B cell (primary cell): ENCODE results near the gene S100A13. TPM values are rescaled to one million over a fixed set of nuclear protein-coding genes. Genes with fewer than 3 reads are reported as not detected.

Experiments
- ATAC-seq: fragments of 200-7000 bp; cut with Tn5 transposase; one replicate; pipeline ENCODE4 v1.10.0; 2021; ENCODE audit warnings: low read depth, mild to moderate bottlenecking, moderate number of reproducible peaks, moderate library complexity
- CTCF ChIA-PET: fragments of 350-600 bp; sonication (Branson Sonifier 250); formaldehyde crosslinking; loops from one replicate; lab custom pipeline; 2021; ENCODE audit warnings: antibody characterized with exemption, inconsistent platforms; lab: Charles Lee
- POLR2A ChIA-PET: fragments of 350-600 bp; sonication (Branson Sonifier 250); formaldehyde crosslinking; loops from one replicate; lab custom pipeline; 2021; ENCODE audit warnings: antibody characterized with exemption; lab: Charles Lee
- DNase-seq: peaks from one replicate; pipeline ENCODE4 v3.0.0; 2013
- H2AFZ ChIP-seq: 2 replicates; pipeline ENCODE4 v1.6.1; 2012; ENCODE audit warnings: mild to moderate bottlenecking, low read depth, low read length; ENCODE audit not compliant: insufficient read depth, poor library complexity, severe bottlenecking
- H3K27ac ChIP-seq, 2 donors: 1 replicate in 1 of 2; 2 replicates in 1 of 2; pipeline ENCODE4 v1.5.1; 2012 to 2013; ENCODE audit warnings: low read length in 2 of 2, mild to moderate bottlenecking in 2 of 2, moderate library complexity in 1 of 2
- H3K27me3 ChIP-seq, 4 experiments: fragments of 200-600 bp in 1 of 4; sonication (generic) in 1 of 4; replicated peaks in 1 of 4; 1 replicate in 2 of 4; 2 replicates in 2 of 4; pipeline versions ENCODE4 v1.6.1 to v1.7.0; 2013 to 2016; ENCODE audit warnings: low read length in 3 of 4, mild to moderate bottlenecking in 2 of 4, mixed read lengths in 1 of 4, moderate library complexity in 1 of 4; ENCODE audit not compliant: insufficient read depth in 4 of 4, control insufficient read depth in 3 of 4; ENCODE audit errors: control extremely low read depth in 1 of 4
- H3K36me3 ChIP-seq, 2 experiments: replicated peaks in 1 of 2; 1 replicate in 1 of 2; 2 replicates in 1 of 2; pipeline versions ENCODE4 v1.6.1 to v1.7.1; 2013; ENCODE audit warnings: low read length in 1 of 2; ENCODE audit not compliant: insufficient read depth in 2 of 2, control insufficient read depth in 1 of 2; ENCODE audit errors: control extremely low read depth in 1 of 2, extremely low read depth in 1 of 2
- H3K4me1 ChIP-seq, 2 donors: fragments of 200-600 bp in 1 of 2; sonication (generic) in 1 of 2; 1 replicate in 1 of 2; 2 replicates in 1 of 2; pipeline versions ENCODE4 v1.5.1 to v1.6.1; 2013 to 2017; ENCODE audit warnings: low read length in 2 of 2; ENCODE audit not compliant: control insufficient read depth in 2 of 2, insufficient read depth in 2 of 2
- H3K4me2 ChIP-seq: replicated peaks from 2 replicates; pipeline ENCODE3; 2012; ENCODE audit warnings: mild to moderate bottlenecking, low read depth, low read length; ENCODE audit not compliant: poor library complexity, severe bottlenecking
- H3K4me3 ChIP-seq, 5 experiments: fragments of 200-600 bp in 1 of 5; sonication (generic) in 1 of 5; 1 replicate in 3 of 5; 2 replicates in 2 of 5; pipeline versions ENCODE4 v1.5.1 to v1.7.0; 2011 to 2016; ENCODE audit warnings: low read length in 4 of 5, mild to moderate bottlenecking in 4 of 5, low read depth in 2 of 5, control low read depth in 1 of 5, moderate library complexity in 1 of 5; ENCODE audit not compliant: insufficient read depth in 1 of 5; ENCODE audit errors: control extremely low read depth in 1 of 5, extremely low read depth in 1 of 5
- H3K79me2 ChIP-seq: fragments of 200-600 bp; sonication (generic); one replicate; pipeline ENCODE4 v1.6.0; 2016; ENCODE audit warnings: low read length; ENCODE audit not compliant: control insufficient read depth, insufficient read depth
- H3K9ac ChIP-seq: fragments of 200-600 bp; sonication (generic); 2 replicates; pipeline ENCODE4 v1.6.1; 2017; ENCODE audit warnings: mild to moderate bottlenecking, low read length, moderate library complexity
- H3K9me3 ChIP-seq, 3 donors: one replicate each; pipeline versions ENCODE4 v1.6.1 to v1.7.1; 2013; ENCODE audit warnings: low read length in 2 of 3; ENCODE audit not compliant: control insufficient read depth in 2 of 3, insufficient read depth in 1 of 3; ENCODE audit errors: control extremely low read depth in 1 of 3
- H4K20me1 ChIP-seq: 2 replicates; pipeline ENCODE4 v1.6.0; 2012; ENCODE audit warnings: mild to moderate bottlenecking, low read length; ENCODE audit not compliant: insufficient read depth, control insufficient read depth, poor library complexity, severe bottlenecking
- H3K27ac Mint-ChIP-seq: one replicate; pipeline ENCODE4 v1.8.0; 2021; ENCODE audit warnings: mixed read lengths
- H3K27me3 Mint-ChIP-seq: one replicate; pipeline ENCODE4 v1.8.0; 2021; ENCODE audit warnings: mixed read lengths
- H3K4me1 Mint-ChIP-seq: one replicate; pipeline ENCODE4 v1.8.0; 2021; ENCODE audit warnings: mixed read lengths
- H3K4me3 Mint-ChIP-seq: one replicate; pipeline ENCODE4 v1.8.0; 2021; ENCODE audit warnings: mixed read lengths
- H3K9me3 Mint-ChIP-seq: one replicate; pipeline ENCODE4 v1.8.0; 2022; ENCODE audit warnings: mixed read lengths; ENCODE audit not compliant: insufficient read depth
- EZH2 ChIP-seq: IDR thresholded peaks from 2 replicates; pipeline ENCODE4 v1.6.1; 2012; ENCODE audit warnings: borderline replicate concordance, low read depth, mild to moderate bottlenecking, moderate library complexity, low read length; ENCODE audit not compliant: insufficient read depth, poor library complexity, severe bottlenecking
- WGBS: methylation state at CpG from one replicate; pipeline ENCODE4 v1.1.5; 2013; ENCODE audit warnings: missing lambda C conversion rate; ENCODE audit not compliant: insufficient coverage; 5-methylcytosine and 5-hydroxymethylcytosine counted together
- intact Hi-C: fragments of 100-400 bp; cut with micrococcal nuclease; formaldehyde crosslinking; loops from one replicate; pipeline ENCODE4 v1.10.0; 2022
- polyA plus RNA-seq: library from polyadenylated mRNA; depleted of rRNA; stranded (reverse); fragments of >200 nt; gene quantifications from 2 replicates; pipeline ENCODE4 v1.2.3, GENCODE V29; 2012
- total RNA-seq, 2 donors: library from RNA; stranded (reverse); fragments of 120-200 nt in 1 of 2; gene quantifications; 1 replicate in 1 of 2; 2 replicates in 1 of 2; pipeline versions ENCODE4 v1.2.3 to v1.2.4, GENCODE V29; 2013 to 2022
- TF ChIP-seq, protein P1 (sequence below): fragments of 200-600 bp; IDR thresholded peaks from one replicate; pipeline ENCODE4 v1.8.0; 2022; ENCODE audit warnings: antibody characterized with exemption, mild to moderate bottlenecking

S100A13 gene
- total and polyA plus RNA-seq, 2 donors (not counting 1 experiment from before 2014, with no cell fraction given), result 9.8 to 17.8 TPM

DNA sequence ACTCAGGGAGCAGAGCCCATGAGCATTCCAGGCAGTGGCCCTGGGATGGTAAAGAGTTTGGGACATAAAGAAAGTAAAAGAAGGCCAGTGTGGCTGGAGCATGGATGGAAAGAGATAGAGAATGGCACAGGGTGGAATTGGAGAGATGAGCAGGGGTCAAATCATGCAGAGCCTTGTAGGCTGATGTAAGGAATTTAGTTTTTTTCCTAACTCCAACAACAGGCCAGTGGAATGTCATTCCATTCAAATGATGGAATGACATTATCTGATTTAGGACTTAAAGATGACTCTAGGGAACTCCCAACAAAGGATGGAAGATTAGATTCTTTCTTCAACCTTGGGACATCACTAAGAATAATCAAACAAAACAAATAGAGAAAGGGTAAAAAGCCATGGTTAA, 48.8 kb downstream of the S100A13 start:
- Histone ChIP-seq H4K20me1 (no peaks in the 10 kb centered on the region), H3K4me1 (peaks cover 0 to 5% of the 10 kb centered on the region in 2 donors), H3K36me3 (no peaks in the 10 kb centered on the region), H3K79me2 (no peaks in the 10 kb centered on the region), H3K9me3 (no peaks in the 10 kb centered on the region), H2AFZ (no peak overlapping the region), H3K9ac (no peak overlapping the region), H3K27me3 (peaks cover 0 to 4% (median 1%) of the 10 kb centered on the region in 4 experiments), H3K27ac (no peak overlapping the region), H3K4me2 (no peak overlapping the region), H3K4me3 (no peak overlapping the region)
- ChIA-PET POLR2A (no interaction called here), CTCF (interaction anchor here (1.4 to 2.6 kb wide), 3 partner anchors 10 to 68 kb away, joined by 3 to 11 read pairs (median 10); no protein-coding TSS in a partner anchor)
- peaks cover 14% of the 10 kb centered on the region for H3K27me3 Mint-ChIP-seq
- no peak overlapping the region for H3K27ac Mint-ChIP-seq
- no peak overlapping the region for H3K4me3 Mint-ChIP-seq
- ATAC-seq (no peak), DNase-seq (no peak)
- no peak for TF ChIP-seq EZH2
- TF ChIP-seq, protein P1, sequence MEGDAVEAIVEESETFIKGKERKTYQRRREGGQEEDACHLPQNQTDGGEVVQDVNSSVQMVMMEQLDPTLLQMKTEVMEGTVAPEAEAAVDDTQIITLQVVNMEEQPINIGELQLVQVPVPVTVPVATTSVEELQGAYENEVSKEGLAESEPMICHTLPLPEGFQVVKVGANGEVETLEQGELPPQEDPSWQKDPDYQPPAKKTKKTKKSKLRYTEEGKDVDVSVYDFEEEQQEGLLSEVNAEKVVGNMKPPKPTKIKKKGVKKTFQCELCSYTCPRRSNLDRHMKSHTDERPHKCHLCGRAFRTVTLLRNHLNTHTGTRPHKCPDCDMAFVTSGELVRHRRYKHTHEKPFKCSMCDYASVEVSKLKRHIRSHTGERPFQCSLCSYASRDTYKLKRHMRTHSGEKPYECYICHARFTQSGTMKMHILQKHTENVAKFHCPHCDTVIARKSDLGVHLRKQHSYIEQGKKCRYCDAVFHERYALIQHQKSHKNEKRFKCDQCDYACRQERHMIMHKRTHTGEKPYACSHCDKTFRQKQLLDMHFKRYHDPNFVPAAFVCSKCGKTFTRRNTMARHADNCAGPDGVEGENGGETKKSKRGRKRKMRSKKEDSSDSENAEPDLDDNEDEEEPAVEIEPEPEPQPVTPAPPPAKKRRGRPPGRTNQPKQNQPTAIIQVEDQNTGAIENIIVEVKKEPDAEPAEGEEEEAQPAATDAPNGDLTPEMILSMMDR, result no peak
- intact Hi-C loops, result no loop called here
- H3K9me3 Mint-ChIP-seq, result no peaks in the 10 kb centered on the region
- H3K4me1 Mint-ChIP-seq, result peaks cover 3% of the 10 kb centered on the region

GRCh38 chr1:153577624-153578051, 49.7 kb downstream of the S100A13 start:
- ChIA-PET POLR2A (no interaction called here), CTCF (interaction anchor here (0.5 to 2.6 kb wide), 7 partner anchors 9 to 102 kb away, joined by 3 to 11 read pairs (median 4); partner anchors contain the start of gene CHTOP)
- no peak overlapping the region for H3K27ac ChIP-seq

More at GRCh38 chr1:153577624-153578051, 49.7 kb downstream of the S100A13 start:
- Mint-ChIP-seq H3K4me3 (no peak overlapping the region), H3K27ac (no peak overlapping the region), H3K27me3 (peaks cover 14% of the 10 kb centered on the region), H3K9me3 (no peaks in the 10 kb centered on the region), H3K4me1 (peaks cover 10% of the 10 kb centered on the region)
- Histone ChIP-seq H3K27me3 (peaks cover 0 to 4% (median 1%) of the 10 kb centered on the region in 4 experiments), H3K4me3 (no peak overlapping the region), H3K9ac (no peak overlapping the region), H3K4me1 (peaks cover 2 to 10% of the 10 kb centered on the region in 2 donors), H4K20me1 (no peaks in the 10 kb centered on the region), H3K4me2 (no peak overlapping the region), H2AFZ (peak overlapping the region; percentile 46), H3K36me3 (no peaks in the 10 kb centered on the region), H3K79me2 (no peaks in the 10 kb centered on the region), H3K9me3 (no peaks in the 10 kb centered on the region)
- TF ChIP-seq, protein P1, result no peak
- TF ChIP-seq EZH2, result no peak
- intact Hi-C loops, result no loop called here
- DNase-seq, result no peak
- 81% methylated on average over 9 of the region's 9 CpGs for WGBS
- ATAC-seq, result no peak
